K562 (cell line): ENCODE data around the gene NIN. TPM values are rescaled to one million over a fixed set of nuclear protein-coding genes. Genes with fewer than 3 reads are reported as not detected.

Experiments
- ATAC-seq: fragments of 200-7000 bp; cut with Tn5 transposase; 3 replicates; pipeline ENCODE4 v1.9.1; 2020; ENCODE audit warnings: moderate library complexity
- BruUV-seq: library from RNA; stranded (reverse); fragments of 400-500 nt; replicated peaks from 2 replicates; lab custom pipeline; 2021; lab: Mats Ljungman, UMichigan
- CTCF ChIA-PET: fragments of 300-600 bp; formaldehyde crosslinking; extraction: SDS; loops from one replicate; lab custom pipeline; 2021; ENCODE audit warnings: low intra/inter-chr PET ratio; lab: Yijun Ruan, JAX
- POLR2A ChIA-PET: fragments of 300-600, 350-650 bp; sonication (Branson Sonifier 250); formaldehyde crosslinking; extraction: SDS; loops from one replicate; lab custom pipeline; 2021; ENCODE audit warnings: antibody characterized with exemption, inconsistent platforms; lab: Yijun Ruan, JAX
- DNase-seq, 4 experiments: peaks; one replicate each; pipeline versions ENCODE4 v3.0.0 to v3.0.0-alpha.2; 2011 to 2018; ENCODE audit warnings: low spot score in 3 of 4, mixed read lengths in 3 of 4; ENCODE audit errors: extremely low read depth in 1 of 4
- FAIRE-seq: peaks from 2 replicates; lab custom pipeline; 2011; peaks lifted over from hg19 to GRCh38; lab: Jason Lieb, UNC
- H2AFZ ChIP-seq: 2 replicates; pipeline ENCODE4 v1.6.0; 2011; ENCODE audit warnings: low read depth, low read length, control low read depth, inconsistent platforms
- H3K27ac ChIP-seq: fragments of 200-600 bp; 3 replicates; pipeline ENCODE4 v1.8.0; 2011; ENCODE audit warnings: low read depth, mild to moderate bottlenecking, control low read depth, inconsistent platforms, low read length, moderate library complexity, mixed read lengths; ENCODE audit errors: extremely low read depth
- H3K27me3 ChIP-seq, 2 experiments: fragments of 300-600 bp in 1 of 2; 2 replicates in 1 of 2; 3 replicates in 1 of 2; pipeline versions ENCODE4 v1.6.0 to v1.8.0; 2011; ENCODE audit warnings: inconsistent platforms in 2 of 2, low read length in 2 of 2, mild to moderate bottlenecking in 1 of 2, mixed read lengths in 1 of 2, moderate library complexity in 1 of 2; ENCODE audit not compliant: control insufficient read depth in 2 of 2, insufficient read depth in 2 of 2
- H3K36me3 ChIP-seq: fragments of 300-600 bp; 3 replicates; pipeline ENCODE4 v1.8.0; 2011; ENCODE audit warnings: mild to moderate bottlenecking, low read length, inconsistent platforms; ENCODE audit not compliant: control insufficient read depth, insufficient read depth
- H3K4me1 ChIP-seq, 2 experiments: fragments of 200-600 bp in 1 of 2; replicated peaks in 1 of 2; 2 replicates in 1 of 2; 3 replicates in 1 of 2; pipeline versions ENCODE4 v1.5.1 to v1.8.0; 2011; ENCODE audit warnings: inconsistent platforms in 2 of 2, low read length in 2 of 2, mild to moderate bottlenecking in 1 of 2, mixed read lengths in 1 of 2, moderate library complexity in 1 of 2; ENCODE audit not compliant: control insufficient read depth in 2 of 2, insufficient read depth in 2 of 2
- H3K4me2 ChIP-seq: 2 replicates; pipeline ENCODE4 v1.6.1; 2011; ENCODE audit warnings: low read length, control low read depth, inconsistent platforms, mixed read lengths; ENCODE audit not compliant: insufficient read depth
- H3K4me3 ChIP-seq: fragments of 200-600 bp; sonication (generic), shearing (Covaris generic); 2 replicates; pipeline ENCODE4 v1.5.1; 2016; ENCODE audit warnings: control low read depth, inconsistent platforms
- H3K79me2 ChIP-seq: fragments of 200-600 bp; 3 replicates; pipeline ENCODE4 v1.8.0; 2011; ENCODE audit warnings: low read length, inconsistent platforms; ENCODE audit not compliant: control insufficient read depth, insufficient read depth
- H3K9ac ChIP-seq, 2 experiments: 2 replicates each; pipeline versions ENCODE4 v1.6.0 to v1.6.1; 2011; ENCODE audit warnings: low read depth in 2 of 2, low read length in 2 of 2, control low read depth in 1 of 2, inconsistent platforms in 1 of 2, mild to moderate bottlenecking in 1 of 2, mixed read lengths in 1 of 2; ENCODE audit not compliant: insufficient read depth in 1 of 2
- H3K9me1 ChIP-seq: one replicate; pipeline ENCODE4 v1.6.0; 2011; ENCODE audit warnings: inconsistent platforms, mild to moderate bottlenecking, low read length, moderate library complexity; ENCODE audit not compliant: control insufficient read depth, insufficient read depth
- H3K9me3 ChIP-seq: replicated peaks from 2 replicates; pipeline ENCODE4 v1.5.1; 2011; ENCODE audit warnings: low read depth, low read length, inconsistent platforms; ENCODE audit not compliant: control insufficient read depth, insufficient read depth
- H4K20me1 ChIP-seq: replicated peaks from 2 replicates; pipeline ENCODE4 v1.6.1; 2011; ENCODE audit warnings: low read length, inconsistent platforms, mixed read lengths; ENCODE audit not compliant: control insufficient read depth, insufficient read depth
- C11orf30 ChIP-seq: fragments of 450-650 bp; IDR thresholded peaks from 2 replicates; pipeline ENCODE4 v1.6.1; 2016; ENCODE audit warnings: low read depth, mild to moderate bottlenecking
- FOXK2 ChIP-seq, 2 experiments: fragments of 450-650 bp; IDR thresholded peaks in 1 of 2; conservative IDR thresholded peaks in 1 of 2; 2 replicates each; pipeline ENCODE4 v1.6.1; 2016; ENCODE audit warnings: low read depth in 2 of 2, mild to moderate bottlenecking in 1 of 2
- ILK ChIP-seq: fragments of 450-650 bp; IDR thresholded peaks from 2 replicates; pipeline ENCODE4 v1.6.1; 2016; ENCODE audit warnings: missing genetic modification characterization, low read depth, mild to moderate bottlenecking, missing compliant biosample characterization, moderate library complexity, borderline replicate concordance
- POLR3A ChIP-seq: IDR thresholded peaks from 2 replicates; pipeline ENCODE4 v1.6.1; 2011; ENCODE audit warnings: borderline replicate concordance, mild to moderate bottlenecking, moderate library complexity; ENCODE audit not compliant: insufficient read length, insufficient read depth; ENCODE audit errors: extremely low read depth
- PTBP1 ChIP-seq: fragments of 200-400 bp; formaldehyde crosslinking; IDR thresholded peaks from 2 replicates; pipeline ENCODE4 v1.6.1; 2017; ENCODE audit warnings: low read depth, low read length
- TAF7 ChIP-seq: fragments of 450-650 bp; IDR thresholded peaks from 2 replicates; pipeline ENCODE4 v1.6.1; 2016; ENCODE audit warnings: missing genetic modification characterization, missing compliant biosample characterization
- ZNF316 ChIP-seq: fragments of 450-650 bp; IDR thresholded peaks from 2 replicates; pipeline ENCODE4 v1.6.1; 2016
- WGBS: fragments of 100-300 bp; shearing (Covaris generic); methylation state at CpG from one replicate; pipeline ENCODE4 v1.1.6; 2016; ENCODE audit warnings: low coverage, mixed read lengths; ENCODE audit not compliant: insufficient coverage; ENCODE audit errors: missing lambda C conversion rate; 5-methylcytosine and 5-hydroxymethylcytosine counted together
- in situ Hi-C: fragments of 300-500 bp; cut with MboI; formaldehyde crosslinking; loops from 4 replicates; pipeline ENCODE4 v1.15.0; 2018; ENCODE audit warnings: inconsistent platforms, mixed read lengths
- intact Hi-C: fragments of 100-400 bp; cut with micrococcal nuclease; formaldehyde crosslinking; loops from 2 replicates; pipeline ENCODE4 v1.14.2; 2022
- polyA plus RNA-seq, 8 experiments: library from polyadenylated mRNA; depleted of rRNA in 4 of 8; stranded (reverse) in 5 of 8; unstranded in 3 of 8; fragments of >200 nt; fragmentation: Nextera tagmentation in 2 of 8; fragmentation: Illumina TruSeq in 1 of 8; extraction: Ambion mirVana in 2 of 8; extraction: Trizol in 1 of 8; gene quantifications; 2 replicates each; pipeline versions ENCODE4 v1.2.1 to v1.2.3, GENCODE V29; 2011 to 2014; ENCODE audit warnings: inconsistent platforms in 1 of 8, missing spikeins in 1 of 8
- total RNA-seq, 7 experiments: library from RNA; depleted of rRNA in 6 of 7; stranded (reverse); fragments of >200 nt in 6 of 7; fragmentation: Illumina TruSeq in 2 of 7; extraction: Trizol in 2 of 7; gene quantifications; 2 replicates each; pipeline versions ENCODE4 v1.2.1 to v1.2.3, GENCODE V29; 2011 to 2021; ENCODE audit warnings: low replicate concordance in 1 of 7
- TF ChIP-seq, protein P1 (sequence below): fragments of 200-800 bp; sonication (Bioruptor generic); IDR thresholded peaks from 2 replicates; pipeline ENCODE4 v1.6.1; 2017; ENCODE audit warnings: missing genetic modification characterization, missing compliant biosample characterization

The NIN gene
- total and polyA plus RNA-seq, 9 of the 15 experiments (the other 6 are each of a cell fraction or from before 2014, with no cell fraction given) = 0.84 to 8.4 (median 5.0) TPM

DNA sequence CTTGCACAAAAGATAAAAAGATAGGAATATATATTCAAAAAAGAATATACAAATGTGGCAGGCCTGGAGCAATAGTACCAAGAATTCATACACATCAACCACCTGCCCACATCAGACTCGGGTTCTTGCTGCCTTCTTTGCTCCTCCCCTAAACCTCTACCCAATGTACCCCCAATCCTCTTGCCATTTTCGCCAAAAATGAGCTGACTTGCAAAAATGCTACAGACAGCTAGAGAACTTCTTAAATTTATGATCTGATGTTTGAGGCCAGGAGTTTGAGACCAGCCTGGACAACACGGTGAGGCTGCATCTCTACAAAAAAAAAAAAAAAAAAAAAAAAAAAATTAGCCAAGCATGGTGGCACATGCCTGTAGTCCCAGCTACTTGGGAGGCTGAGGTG, 119.9 kb downstream of the NIN start:
- Histone ChIP-seq H3K27me3 (no peaks in the 10 kb centered on the region; a peak in 1 of 5 replicates), H3K79me2 (no peaks in the 10 kb centered on the region), H3K4me3 (no peak overlapping the region), H3K4me1 (no peaks in the 10 kb centered on the region), H2AFZ (no peak overlapping the region), H3K4me2 (no peak overlapping the region), H3K27ac (no peak overlapping the region), H3K9me1 (no peaks in the 10 kb centered on the region), H3K9me3 (no peaks in the 10 kb centered on the region), H3K36me3 (no peaks in the 10 kb centered on the region), H4K20me1 (no peaks in the 10 kb centered on the region), H3K9ac (no peak overlapping the region)
- POLR2A ChIA-PET = interaction anchor here (0.6 to 0.8 kb wide), 3 partner anchors 8 to 1281 kb away, joined by 3 read pairs; no protein-coding TSS in a partner anchor
- WGBS = 0% methylated on average over 2 of the region's 3 CpGs
- BruUV-seq = no TSS peak
- FAIRE-seq (no peak), ATAC-seq (no peak), DNase-seq (no peak)
- TF ChIP-seq TAF7 (no peak), C11orf30 (peak; percentile 40; the same call in 1 of the 2 replicates), ILK (tag) (no peak), POLR3A (no peak), ZNF316 (peak; percentile 52), PTBP1 (no peak), FOXK2 (conservative IDR thresholded peaks at IDR 0.05 in 1 of 2, IDR thresholded peaks at IDR 0.05 in 1 of 2; ENCODE audit: low read depth in 2 of 2) (no peak)
- TF ChIP-seq, protein P1, sequence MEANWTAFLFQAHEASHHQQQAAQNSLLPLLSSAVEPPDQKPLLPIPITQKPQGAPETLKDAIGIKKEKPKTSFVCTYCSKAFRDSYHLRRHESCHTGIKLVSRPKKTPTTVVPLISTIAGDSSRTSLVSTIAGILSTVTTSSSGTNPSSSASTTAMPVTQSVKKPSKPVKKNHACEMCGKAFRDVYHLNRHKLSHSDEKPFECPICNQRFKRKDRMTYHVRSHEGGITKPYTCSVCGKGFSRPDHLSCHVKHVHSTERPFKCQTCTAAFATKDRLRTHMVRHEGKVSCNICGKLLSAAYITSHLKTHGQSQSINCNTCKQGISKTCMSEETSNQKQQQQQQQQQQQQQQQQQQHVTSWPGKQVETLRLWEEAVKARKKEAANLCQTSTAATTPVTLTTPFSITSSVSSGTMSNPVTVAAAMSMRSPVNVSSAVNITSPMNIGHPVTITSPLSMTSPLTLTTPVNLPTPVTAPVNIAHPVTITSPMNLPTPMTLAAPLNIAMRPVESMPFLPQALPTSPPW (CRISPR knock-in tag) = no peak
- in situ Hi-C loops (no loop called here), intact Hi-C loops (loop anchor here (5.0 kb wide), 2 partner anchors 94 to 109 kb away; no protein-coding TSS in a partner anchor)
- CTCF ChIA-PET = no interaction called here
